ENCODE data around the gene ESF1. TPM values are rescaled to one million over a fixed set of nuclear protein-coding genes. Genes with fewer than 3 reads are reported as not detected.
"Not testable (repeated sequence)": the region's sequence is repeated elsewhere in the genome, so short reads cannot be mapped to it uniquely, and the experiment has no call there.

Gene ESF1
- total and polyA plus RNA-seq, 11 donors = 8.9 to 19.0 (median 14.0) TPM

DNA sequence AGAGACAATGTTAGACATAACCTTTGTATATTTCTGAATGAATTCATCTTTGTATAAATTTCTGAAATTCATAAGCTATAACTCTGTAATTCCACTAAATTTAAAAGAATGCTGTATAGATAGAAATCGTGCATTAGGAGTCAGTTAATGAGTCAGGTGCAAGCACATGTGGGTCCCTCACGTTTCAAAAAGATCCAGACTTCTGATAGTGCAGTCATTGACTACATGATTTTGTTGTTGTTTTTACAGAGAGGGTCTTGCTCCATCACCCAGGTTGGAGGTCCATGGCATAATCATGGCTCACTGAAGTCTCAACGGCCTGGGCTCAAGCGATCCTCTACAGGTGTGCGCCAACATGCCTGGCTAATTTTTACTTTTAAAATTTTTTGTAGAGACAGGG lies 14.6 kb downstream of the ESF1 start:
- no peak for DNase-seq
- Histone ChIP-seq H3K4me1 (peaks cover 0 to 6% (median 0%) of the 10 kb centered on the region in 12 donors), H3K36me3 (peaks cover 0 to 99% (median 93%) of the 10 kb centered on the region in 9 donors), H3K27me3 (no peaks in the 10 kb centered on the region), H3K27ac (no peak overlapping the region), H3K4me3 (no peak overlapping the region), H3K9me3 (peaks cover 0 to 12% (median 10%) of the 10 kb centered on the region in 12 donors)
- ATAC-seq = no peak
- intact Hi-C loops (cut with DNase I) = loop anchor here in 8 of 10 donors (5.0 to 10.0 kb wide), 8 partner anchors 135 to 655 kb away; partner anchors contain the start of gene TASP1 (in 1 of the 8)
- no peak for TF ChIP-seq POLR2A (IDR thresholded peaks at IDR 0.05)
- TF ChIP-seq, protein P1, sequence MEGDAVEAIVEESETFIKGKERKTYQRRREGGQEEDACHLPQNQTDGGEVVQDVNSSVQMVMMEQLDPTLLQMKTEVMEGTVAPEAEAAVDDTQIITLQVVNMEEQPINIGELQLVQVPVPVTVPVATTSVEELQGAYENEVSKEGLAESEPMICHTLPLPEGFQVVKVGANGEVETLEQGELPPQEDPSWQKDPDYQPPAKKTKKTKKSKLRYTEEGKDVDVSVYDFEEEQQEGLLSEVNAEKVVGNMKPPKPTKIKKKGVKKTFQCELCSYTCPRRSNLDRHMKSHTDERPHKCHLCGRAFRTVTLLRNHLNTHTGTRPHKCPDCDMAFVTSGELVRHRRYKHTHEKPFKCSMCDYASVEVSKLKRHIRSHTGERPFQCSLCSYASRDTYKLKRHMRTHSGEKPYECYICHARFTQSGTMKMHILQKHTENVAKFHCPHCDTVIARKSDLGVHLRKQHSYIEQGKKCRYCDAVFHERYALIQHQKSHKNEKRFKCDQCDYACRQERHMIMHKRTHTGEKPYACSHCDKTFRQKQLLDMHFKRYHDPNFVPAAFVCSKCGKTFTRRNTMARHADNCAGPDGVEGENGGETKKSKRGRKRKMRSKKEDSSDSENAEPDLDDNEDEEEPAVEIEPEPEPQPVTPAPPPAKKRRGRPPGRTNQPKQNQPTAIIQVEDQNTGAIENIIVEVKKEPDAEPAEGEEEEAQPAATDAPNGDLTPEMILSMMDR (IDR thresholded peaks at IDR 0.05) = no peak
- WGBS, 4 donors = 85 to 89% (median 87%) methylated on average over 5 of the region's 5 CpGs

DNA sequence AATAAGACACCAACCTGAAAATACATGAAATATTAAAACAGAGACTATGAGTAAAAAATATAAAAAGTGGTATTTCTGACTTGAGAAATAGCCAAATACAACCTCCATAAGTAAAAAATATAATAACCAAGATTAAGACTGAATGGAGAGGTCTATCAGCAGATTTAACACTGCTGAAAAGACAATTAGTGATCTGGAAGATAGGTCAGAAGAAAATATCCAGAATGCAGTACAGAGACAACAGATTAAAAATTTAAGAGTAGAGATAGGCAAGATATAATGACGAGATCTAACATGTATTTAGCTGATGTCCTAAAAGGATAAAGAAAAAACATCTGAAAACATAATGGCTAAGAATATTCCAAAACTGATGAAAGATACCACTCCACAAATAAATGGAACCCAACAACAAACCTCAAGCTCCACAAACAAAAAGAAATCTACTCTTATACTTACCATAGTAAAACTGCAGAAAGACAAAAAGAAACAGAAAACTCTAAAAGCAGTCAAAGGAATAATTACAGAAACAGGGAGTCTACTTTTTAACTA lies 18.8 kb downstream of the ESF1 start:
- Histone ChIP-seq H3K9me3 (peaks cover 0 to 12% (median 10%) of the 10 kb centered on the region in 12 donors), H3K27me3 (no peaks in the 10 kb centered on the region), H3K4me3 (no peak overlapping the region), H3K4me1 (peaks cover 0 to 6% (median 0%) of the 10 kb centered on the region in 12 donors), H3K36me3 (peaks cover 0 to 98% (median 89%) of the 10 kb centered on the region in 9 donors), H3K27ac (no peak overlapping the region)
- ATAC-seq (no peak), DNase-seq (no peak)
- 96 to 98% (median 97%) methylated on average over 1 of the region's 1 CpG for WGBS, 4 donors
- intact Hi-C loops (cut with DNase I) = loop anchor here in 2 of 10 donors (10.0 kb wide), 1 partner anchor 651 kb away; no protein-coding TSS in a partner anchor
- TF ChIP-seq POLR2A (IDR thresholded peaks at IDR 0.05) = no peak
- TF ChIP-seq, protein P1 (IDR thresholded peaks at IDR 0.05) = no peak

DNA sequence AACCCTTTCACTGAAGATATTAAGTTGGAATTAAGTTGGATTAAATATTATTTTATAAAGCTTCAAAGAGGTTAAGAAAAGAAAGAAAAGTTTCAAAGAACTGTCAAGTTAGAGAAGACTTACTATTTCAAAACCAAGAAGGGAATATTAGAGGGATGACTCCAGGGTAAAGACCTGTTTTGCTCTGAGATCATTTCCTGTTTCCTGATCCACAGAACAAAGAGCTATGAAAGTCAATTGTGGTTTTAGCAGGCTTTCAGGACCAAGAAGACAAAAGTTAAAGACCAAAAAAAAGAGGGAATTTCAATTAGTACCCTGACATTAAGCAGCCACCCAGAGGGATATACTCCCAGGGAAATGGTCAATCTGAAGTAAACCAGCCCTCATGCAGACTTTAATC lies 19.4 kb downstream of the ESF1 start:
- DNase-seq (no peak), ATAC-seq (no peak)
- H3K36me3 ChIP-seq = peaks cover 0 to 91% (median 82%) of the 10 kb centered on the region in 9 donors
- peaks cover 0 to 12% (median 10%) of the 10 kb centered on the region in 12 donors for H3K9me3 ChIP-seq
- H3K27me3 ChIP-seq = no peaks in the 10 kb centered on the region
- intact Hi-C loops (cut with DNase I) = loop anchor here in 2 of 10 donors (10.0 kb wide), 1 partner anchor 650 kb away; no protein-coding TSS in a partner anchor
- no peak overlapping the region for H3K4me3 ChIP-seq
- no peak overlapping the region for H3K27ac ChIP-seq
- H3K4me1 ChIP-seq = peaks cover 0 to 6% (median 0%) of the 10 kb centered on the region in 12 donors
- TF ChIP-seq, protein P1 (IDR thresholded peaks at IDR 0.05) = no peak
- no peak for TF ChIP-seq POLR2A (IDR thresholded peaks at IDR 0.05)

DNA sequence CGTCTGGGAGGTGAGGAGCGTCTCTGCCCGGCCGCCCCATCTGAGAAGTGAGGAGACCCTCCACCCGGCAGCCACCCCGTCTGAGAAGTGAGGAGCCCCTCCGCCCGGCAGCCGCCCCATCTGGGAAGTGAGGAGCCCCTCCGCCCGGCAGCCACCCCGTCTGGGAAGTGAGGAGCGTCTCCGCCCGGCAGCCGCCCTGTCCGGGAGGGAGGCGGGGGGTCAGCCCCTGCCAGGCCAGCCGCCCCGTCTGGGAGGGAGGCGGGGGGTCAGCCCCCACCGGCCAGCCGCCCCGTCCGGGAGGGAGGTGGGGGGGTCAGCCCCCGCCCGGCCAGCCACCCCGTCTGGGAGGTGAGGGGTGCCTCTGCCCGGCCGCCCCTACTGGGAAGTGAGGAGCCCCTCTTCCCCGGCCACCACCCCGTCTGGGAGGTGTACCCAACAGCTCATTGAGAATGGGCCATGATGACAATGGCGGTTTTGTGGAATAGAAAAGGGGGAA lies 24.2 kb downstream of the ESF1 start:
- H3K4me3 ChIP-seq, H3K4me1 ChIP-seq, H3K27me3 ChIP-seq, H3K9me3 ChIP-seq, ATAC-seq, H3K27ac ChIP-seq, DNase-seq: not testable (repeated sequence)
- peaks cover 0 to 86% (median 78%) of the 10 kb centered on the region in 9 donors for H3K36me3 ChIP-seq
- 94 to 97% (median 96%) methylated on average over 8 to 33 of the region's 33 CpGs for WGBS, 4 donors
- intact Hi-C loops (cut with DNase I) = loop anchor here in 2 of 10 donors (10.0 kb wide), 1 partner anchor 646 kb away; no protein-coding TSS in a partner anchor
